Type B pancreatic cell (in vitro differentiated cells): ENCODE measurements around the gene ZNF423. TPM values are rescaled to one million over a fixed set of nuclear protein-coding genes. Genes with fewer than 3 reads are reported as not detected.

ENCODE experiments used
- DNase-seq: peaks from one replicate; pipeline ENCODE4 v3.0.0; 2021; ENCODE audit warnings: mixed read lengths; ENCODE audit not compliant: unreplicated experiment; ENCODE audit errors: extremely low spot score
- H3K27ac Mint-ChIP-seq: 2 replicates; pipeline ENCODE4 v1.8.0; 2021; ENCODE audit warnings: mild to moderate bottlenecking, mixed read lengths
- H3K27me3 Mint-ChIP-seq: 2 replicates; pipeline ENCODE4 v1.8.0; 2021; ENCODE audit warnings: mixed read lengths
- H3K36me3 Mint-ChIP-seq: 2 replicates; pipeline ENCODE4 v1.8.0; 2021; ENCODE audit warnings: mixed read lengths
- H3K4me1 Mint-ChIP-seq: one replicate; pipeline ENCODE4 v1.8.0; 2021; ENCODE audit warnings: mixed read lengths; ENCODE audit not compliant: unreplicated experiment
- H3K4me3 Mint-ChIP-seq: 2 replicates; pipeline ENCODE4 v1.8.0; 2021; ENCODE audit warnings: mild to moderate bottlenecking, mixed read lengths
- H3K9me3 Mint-ChIP-seq: 2 replicates; pipeline ENCODE4 v1.8.0; 2021; ENCODE audit warnings: mixed read lengths
- CTCF ChIP-seq: fragments of 200-600 bp; sonication (generic); conservative IDR thresholded peaks from 2 replicates; pipeline ENCODE4 v1.5.0; 2021; ENCODE audit warnings: antibody characterized with exemption, mild to moderate bottlenecking
- total RNA-seq: library from RNA; stranded (reverse); gene quantifications from 2 replicates; pipeline ENCODE4 v1.2.1, GENCODE V29; 2021; ENCODE audit warnings: low replicate concordance

Gene ZNF423
- total RNA-seq, 1 donor from 2014 or later = 72.6 TPM

GRCh38 chr16:49483651-49484450 lies 372.1 kb downstream of the ZNF423 start:
- Mint-ChIP-seq H3K9me3 (no peaks in the 10 kb centered on the region), H3K4me3 (peak overlapping the region; percentile 59), H3K27ac (no peak overlapping the region), H3K27me3 (peaks cover 18% of the 10 kb centered on the region), H3K4me1 (no peaks in the 10 kb centered on the region), H3K36me3 (no peaks in the 10 kb centered on the region)
- TF ChIP-seq CTCF = no peak
- no peak for DNase-seq

GRCh38 chr16:49483251-49483650 lies 372.7 kb downstream of the ZNF423 start:
- Mint-ChIP-seq H3K27me3 (peaks cover 18% of the 10 kb centered on the region), H3K36me3 (no peaks in the 10 kb centered on the region), H3K27ac (no peak overlapping the region), H3K4me1 (no peaks in the 10 kb centered on the region), H3K4me3 (no peak overlapping the region), H3K9me3 (no peaks in the 10 kb centered on the region)
- no peak for TF ChIP-seq CTCF
- DNase-seq = no peak

GRCh38 chr16:49482690-49483089 lies 373.2 kb downstream of the ZNF423 start:
- Mint-ChIP-seq H3K27ac (no peak overlapping the region), H3K9me3 (no peaks in the 10 kb centered on the region), H3K27me3 (peaks cover 18% of the 10 kb centered on the region), H3K36me3 (no peaks in the 10 kb centered on the region), H3K4me1 (no peaks in the 10 kb centered on the region), H3K4me3 (no peak overlapping the region)
- no peak for TF ChIP-seq CTCF
- DNase-seq = no peak

GRCh38 chr16:49478616-49479015 lies 377.3 kb downstream of the ZNF423 start:
- DNase-seq = no peak
- peaks cover 21% of the 10 kb centered on the region for H3K27me3 Mint-ChIP-seq

GRCh38 chr16:49478107-49478506 lies 377.8 kb downstream of the ZNF423 start:
- peaks cover 19% of the 10 kb centered on the region for H3K27me3 Mint-ChIP-seq
- TF ChIP-seq CTCF = no peak
- DNase-seq = no peak
- no peaks in the 10 kb centered on the region for H3K9me3 Mint-ChIP-seq
- H3K36me3 Mint-ChIP-seq = no peaks in the 10 kb centered on the region
- H3K4me1 Mint-ChIP-seq = no peaks in the 10 kb centered on the region
- H3K4me3 Mint-ChIP-seq = no peak overlapping the region
- H3K27ac Mint-ChIP-seq = no peak overlapping the region

More at GRCh38 chr16:49478616-49479015, 377.3 kb downstream of the ZNF423 start:
- H3K4me3 Mint-ChIP-seq = no peak overlapping the region
- no peaks in the 10 kb centered on the region for H3K36me3 Mint-ChIP-seq
- H3K9me3 Mint-ChIP-seq = no peaks in the 10 kb centered on the region
- TF ChIP-seq CTCF = no peak
- no peaks in the 10 kb centered on the region for H3K4me1 Mint-ChIP-seq
- no peak overlapping the region for H3K27ac Mint-ChIP-seq
